ENCODE data around the gene SRPK3. TPM values are rescaled to one million over a fixed set of nuclear protein-coding genes. Genes with fewer than 3 reads are reported as not detected.

Gene SRPK3
- total RNA-seq, 2 experiments from 2014 or later = not detected

GRCh38 chrX:153831429-153832150 lies 50.7 kb downstream of the SRPK3 start:
- ChIA-PET POLR2A (no interaction called here), CTCF (no interaction called here)
- Mint-ChIP-seq H3K36me3 (ENCODE audit: low read depth) (no peaks in the 10 kb centered on the region), H3K4me1 (peaks cover 11% of the 10 kb centered on the region), H3K27ac (no peak overlapping the region), H3K4me3 (peak overlapping the region; percentile 27), H3K27me3 (no peaks in the 10 kb centered on the region), H3K9me3 (ENCODE audit: low read depth) (no peaks in the 10 kb centered on the region)
- intact Hi-C loops (cut with DNase I, micrococcal nuclease) = no loop called here
- DNase-seq (no peak), ATAC-seq (no peak)

- no peak overlapping the region for H3K4me3 Mint-ChIP-seq
- DNase-seq (no peak), ATAC-seq (no peak)
- ChIA-PET CTCF (interaction anchor here (0.6 kb wide), 2 partner anchors 41 to 111 kb away, joined by 3 to 4 read pairs; no protein-coding TSS in a partner anchor), POLR2A (no interaction called here)
- no peaks in the 10 kb centered on the region for H3K36me3 Mint-ChIP-seq (ENCODE audit: low read depth)
- H3K4me1 Mint-ChIP-seq = peaks cover under 1% of the 10 kb centered on the region
- no peaks in the 10 kb centered on the region for H3K27me3 Mint-ChIP-seq
- H3K27ac Mint-ChIP-seq = no peak overlapping the region
- H3K9me3 Mint-ChIP-seq (ENCODE audit: low read depth) = no peaks in the 10 kb centered on the region
- intact Hi-C loops (cut with DNase I, micrococcal nuclease) = no loop called here
These were observed 51.9 kb downstream of the SRPK3 start for GRCh38 chrX:153832728-153833127.

Other genes starting within 250 kb of the SRPK3 start
- gene CCNQ, start 181.9 kb upstream of the SRPK3 start, total RNA-seq = 10 to 100 TPM; 13.9 to 14.7 TPM
- gene DUSP9, start 133.8 kb upstream of the SRPK3 start, total RNA-seq = under 1 TPM; 0.12 to 0.14 TPM
- under 1 TPM; 0.30 to 0.71 TPM for gene PNCK, start 107.2 kb upstream of the SRPK3 start, total RNA-seq
- gene SLC6A8, start 93.1 kb upstream of the SRPK3 start, total RNA-seq = under 1 TPM; 0.39 to 0.58 TPM
- gene BCAP31, start 56.7 kb upstream of the SRPK3 start, total RNA-seq = 100 to 1,000 TPM in 1 of 2 experiments, 10 to 100 TPM in 1; 78.0 to 106 TPM
- gene ABCD1, start 56.2 kb upstream of the SRPK3 start, total RNA-seq = 1 to 10 TPM; 4.5 to 4.8 TPM
- 1 to 10 TPM; 1.6 to 2.4 TPM for gene PLXNB3, start 16.8 kb upstream of the SRPK3 start, total RNA-seq
- gene IDH3G, start 13.3 kb downstream of the SRPK3 start, total RNA-seq = 10 to 100 TPM; 48.8 to 62.4 TPM
- 100 to 1,000 TPM; 124 to 146 TPM for gene SSR4, start 13.6 kb downstream of the SRPK3 start, total RNA-seq
- 1 to 10 TPM; 2.4 to 4.3 TPM for gene PDZD4, start 49.5 kb downstream of the SRPK3 start, total RNA-seq
- gene L1CAM, start 105.1 kb downstream of the SRPK3 start, total RNA-seq = under 1 TPM; 0.47 to 0.57 TPM
- not detected for gene AVPR2, start 123.6 kb downstream of the SRPK3 start, total RNA-seq
- gene ARHGAP4, start 145.2 kb downstream of the SRPK3 start, total RNA-seq = 100 to 1,000 TPM; 130 to 135 TPM
- gene NAA10, start 154.0 kb downstream of the SRPK3 start, total RNA-seq = 100 to 1,000 TPM; 108 to 115 TPM
- gene RENBP, start 163.6 kb downstream of the SRPK3 start, total RNA-seq = 1 to 10 TPM; 6.0 to 8.1 TPM
- gene HCFC1, start 190.8 kb downstream of the SRPK3 start, total RNA-seq = 100 to 1,000 TPM in 1 of 2 experiments, 10 to 100 TPM in 1; 99.5 to 147 TPM
- gene TMEM187, start 191.7 kb downstream of the SRPK3 start, total RNA-seq = 1 to 10 TPM; 4.4 to 5.4 TPM
- gene IRAK1, start 238.9 kb downstream of the SRPK3 start, total RNA-seq = 10 to 100 TPM; 84.3 to 93.6 TPM